RPMI8226 (cell line): ENCODE measurements around the gene SORL1.

Experiments
- DNase-seq: peaks from one replicate; pipeline ENCODE4 v3.0.0-alpha.2; 2015

Gene SORL1

GRCh38 chr11:121566279-121567168 is 114.4 kb downstream of the SORL1 start:
- DNase-seq, result no peak

DNA sequence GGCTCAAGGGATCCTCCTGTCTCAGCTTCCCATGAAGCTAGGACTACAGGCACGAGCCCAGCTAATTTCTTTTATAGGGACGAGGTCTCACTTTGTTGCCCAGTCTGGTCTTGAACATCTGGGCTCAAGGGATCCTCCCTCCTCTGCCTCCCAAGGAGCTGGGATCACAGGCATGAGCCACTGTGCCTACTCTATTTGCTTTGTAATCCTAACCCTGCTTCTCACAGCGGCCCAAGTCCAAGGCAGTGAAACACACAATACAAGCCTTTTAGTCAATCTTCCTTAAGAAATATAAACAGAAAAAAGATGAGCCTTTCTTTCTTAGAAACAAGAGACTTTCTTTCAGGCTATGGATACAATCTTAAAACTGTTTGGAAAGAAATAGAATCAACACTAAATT is 115.9 kb downstream of the SORL1 start:
- no peak for DNase-seq

GRCh38 chr11:121569332-121570299 is 117.5 kb downstream of the SORL1 start:
- peak; percentile 7 for DNase-seq

GRCh38 chr11:121570453-121570852 is 118.3 kb downstream of the SORL1 start:
- DNase-seq, result no peak

DNA sequence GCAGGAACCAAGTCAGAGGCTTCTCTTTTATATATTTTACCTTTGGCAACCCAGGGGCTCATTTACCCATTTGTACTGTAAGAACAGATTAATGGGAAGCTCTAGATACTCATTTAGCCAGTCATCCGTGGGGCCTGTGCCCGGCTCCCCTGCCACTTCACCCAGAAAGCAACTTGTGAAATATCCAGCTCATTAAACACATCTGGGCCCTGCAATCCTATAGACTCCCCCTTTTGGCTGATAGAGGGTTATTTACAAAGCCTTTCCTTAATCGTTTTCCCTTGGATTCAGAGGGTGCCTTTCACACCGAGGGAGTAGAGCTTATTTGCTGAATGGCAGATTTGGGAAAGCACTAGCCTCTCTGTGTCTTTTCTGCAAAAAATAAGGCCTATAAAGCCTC is 119.4 kb downstream of the SORL1 start:
- no peak for DNase-seq

- no peak for DNase-seq
Observed at GRCh38 chr11:121572571-121573059, 120.5 kb downstream of the SORL1 start.

- no peak for DNase-seq
Observed at GRCh38 chr11:121574801-121575200, 122.7 kb downstream of the SORL1 start.

- DNase-seq, result no peak
Observed at GRCh38 chr11:121575250-121575962, 123.3 kb downstream of the SORL1 start.

DNA sequence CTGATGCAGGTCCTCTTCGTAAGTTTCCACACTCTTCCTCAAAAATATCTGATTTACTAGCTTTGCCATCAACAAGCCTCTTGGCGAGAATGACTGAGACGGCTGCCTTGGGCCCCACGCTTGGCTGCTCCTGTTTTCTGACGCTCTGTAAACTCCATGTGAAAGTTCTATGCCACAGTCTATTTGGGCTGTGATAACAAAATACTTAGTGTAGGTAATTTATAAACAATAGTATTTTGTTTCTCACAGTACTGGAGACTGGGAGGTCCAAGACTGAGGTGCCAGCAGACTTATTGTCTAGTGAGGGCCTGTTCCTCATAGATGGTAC is 123.8 kb downstream of the SORL1 start:
- no peak for DNase-seq

DNA sequence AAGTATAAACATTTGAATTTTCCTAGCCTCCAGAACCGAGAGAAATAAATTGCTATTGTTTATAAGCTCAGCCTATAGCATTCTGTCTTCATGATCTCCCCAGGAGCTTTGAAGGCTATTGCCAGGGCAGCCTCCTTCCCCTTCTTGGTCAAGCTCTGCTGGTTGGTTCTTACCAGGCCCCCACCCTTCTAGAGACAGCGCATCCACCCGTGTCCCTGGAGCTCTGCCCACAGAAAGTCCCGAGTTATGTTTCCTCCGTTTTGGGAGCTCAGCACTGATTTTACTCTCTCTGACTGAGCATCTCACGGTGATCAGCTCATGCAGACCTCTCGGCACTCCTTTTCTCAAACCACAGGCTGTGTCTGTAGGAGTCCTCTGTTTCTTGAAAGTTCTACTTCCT is 124.4 kb downstream of the SORL1 start:
- DNase-seq, result no peak

DNA sequence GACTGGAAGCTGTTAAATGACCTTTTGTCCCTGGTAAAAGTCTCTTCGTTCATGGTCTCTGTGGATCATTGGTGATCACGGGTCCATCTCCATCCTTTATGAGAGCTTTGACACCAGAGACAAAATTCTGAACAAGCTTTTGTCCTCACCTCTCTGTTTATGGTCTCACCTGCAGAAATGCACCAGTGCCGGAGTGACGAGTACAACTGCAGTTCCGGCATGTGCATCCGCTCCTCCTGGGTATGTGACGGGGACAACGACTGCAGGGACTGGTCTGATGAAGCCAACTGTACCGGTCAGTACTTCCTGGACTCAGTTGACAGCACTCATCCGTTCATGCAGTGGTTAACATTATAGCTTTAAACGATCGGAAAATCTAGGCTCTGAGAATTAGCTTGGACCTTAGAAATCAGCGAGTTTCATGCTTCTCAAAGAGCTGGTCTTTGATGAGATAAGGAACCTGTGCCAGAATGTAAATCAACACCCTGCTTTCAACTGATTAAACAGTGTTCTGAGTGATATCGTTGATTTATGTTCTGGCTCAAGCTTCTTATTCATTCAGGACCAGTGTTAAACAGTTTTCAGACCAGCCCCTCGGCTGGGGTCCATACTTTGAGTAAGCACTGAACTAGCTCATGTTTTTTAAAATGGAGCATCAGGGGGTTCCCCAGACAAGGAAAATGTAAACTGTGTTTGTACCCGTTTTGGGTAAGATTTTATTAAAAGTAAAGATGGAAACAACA is 125.2 kb downstream of the SORL1 start:
- no peak for DNase-seq

DNA sequence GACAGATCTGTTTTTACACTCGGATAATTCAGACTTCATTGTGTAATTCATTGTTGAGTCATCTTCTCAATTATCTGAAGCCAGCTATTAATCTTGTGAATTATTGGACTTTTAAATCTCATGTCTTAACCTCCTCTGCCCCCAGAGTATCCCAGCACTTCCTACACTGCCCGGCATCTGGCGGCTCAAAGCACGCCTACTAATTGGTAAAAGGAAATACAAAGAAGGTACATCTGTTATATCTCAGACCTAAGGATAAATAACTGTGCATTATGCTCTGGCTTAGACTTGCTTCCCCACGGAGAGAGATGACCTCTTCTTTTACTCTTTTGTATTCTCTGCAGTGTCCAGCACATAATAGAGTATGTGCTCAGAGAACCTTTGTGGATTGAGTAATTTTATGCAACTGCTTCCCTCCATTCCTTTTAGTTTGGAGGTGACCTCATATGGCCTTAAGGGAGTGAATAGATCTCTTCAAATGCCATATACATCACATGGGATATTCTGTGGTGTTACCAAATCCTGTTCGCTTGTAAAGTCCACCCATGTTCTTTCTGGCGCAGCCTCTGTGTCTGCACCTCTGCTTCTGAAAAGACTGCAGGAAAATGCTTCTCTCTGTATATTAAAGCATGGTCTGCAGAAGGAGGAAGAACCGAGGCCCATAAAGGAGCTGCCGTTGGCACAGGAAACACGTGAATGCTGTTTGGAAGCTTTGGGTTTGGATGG is 126.3 kb downstream of the SORL1 start:
- no peak for DNase-seq

DNA sequence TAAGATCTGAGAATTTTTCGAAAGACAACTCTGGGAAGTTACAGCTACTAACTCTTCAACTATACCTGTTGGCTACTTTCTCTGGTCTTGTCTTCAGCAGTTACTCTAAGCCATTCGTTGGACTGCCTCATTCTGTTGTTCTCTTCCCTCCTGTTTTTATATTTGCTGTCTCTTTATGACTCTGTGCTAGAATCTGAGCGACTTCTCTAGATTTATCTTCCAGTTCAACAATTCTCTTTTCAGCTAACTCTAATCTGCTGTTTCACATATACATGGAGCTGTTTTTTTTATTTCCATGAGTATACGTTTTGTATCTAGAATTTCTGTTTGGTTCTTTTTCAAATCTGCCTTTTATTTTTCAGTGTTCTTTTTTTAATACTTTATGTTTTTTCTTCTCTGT is 128.0 kb downstream of the SORL1 start:
- no peak for DNase-seq

DNA sequence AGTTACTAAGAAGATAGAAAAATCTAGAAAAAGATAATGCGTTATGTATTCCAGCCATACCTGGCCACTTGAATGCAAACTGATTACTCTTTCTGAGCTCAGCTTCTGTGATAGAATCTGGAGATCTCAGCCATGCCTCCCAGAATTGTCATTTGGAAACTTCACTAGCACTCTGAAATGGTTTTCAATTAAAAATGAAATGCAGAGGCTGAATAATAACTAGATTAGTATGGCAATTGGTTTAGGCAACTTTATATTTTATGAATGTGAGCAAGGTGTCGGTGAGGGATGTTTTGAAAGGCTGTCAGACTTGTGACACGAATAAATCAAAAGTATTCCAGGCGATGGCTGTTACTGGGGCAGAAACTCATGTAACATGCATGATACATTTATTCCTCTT is 129.5 kb downstream of the SORL1 start:
- DNase-seq, result no peak

DNA sequence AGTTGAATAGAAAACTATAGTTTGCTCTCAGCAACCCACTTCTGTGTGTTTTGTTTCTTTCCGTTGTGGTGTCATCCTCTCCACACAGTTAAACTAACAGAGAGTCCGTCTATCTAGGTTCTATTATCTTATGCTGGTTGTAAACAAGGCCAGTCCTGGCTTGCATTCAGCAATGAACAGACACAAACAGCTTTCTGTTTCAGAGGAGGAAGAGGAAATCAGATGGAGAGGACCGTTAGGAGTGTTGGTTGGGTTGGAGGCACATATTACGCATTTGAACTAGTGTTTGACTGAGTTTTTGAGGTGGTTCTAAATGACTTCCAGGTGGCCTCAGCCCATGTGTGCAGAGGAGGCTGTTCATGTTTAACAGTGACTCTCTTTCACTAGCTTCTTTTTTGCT is 130.2 kb downstream of the SORL1 start:
- DNase-seq, result no peak

- no peak for DNase-seq
Observed at GRCh38 chr11:121583825-121584224, 131.7 kb downstream of the SORL1 start.

DNA sequence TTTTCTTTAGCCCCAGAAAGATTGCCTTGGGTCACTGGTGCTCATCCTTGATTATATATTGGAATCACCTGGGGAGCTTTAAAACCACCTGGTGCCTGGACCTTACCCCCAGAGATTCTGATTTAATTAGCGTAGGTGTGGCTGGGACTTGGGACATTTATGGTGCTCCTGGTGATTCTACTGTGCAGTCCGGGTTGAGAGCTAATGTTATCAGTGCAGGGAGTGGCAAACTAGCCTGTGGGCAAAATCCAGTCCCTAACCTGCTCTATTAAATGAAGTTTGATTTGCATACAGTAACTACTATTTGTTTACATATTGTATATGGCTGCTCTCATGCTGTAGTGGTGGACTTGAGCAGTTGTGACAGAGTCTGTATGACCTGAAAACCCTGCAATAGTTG is 134.6 kb downstream of the SORL1 start:
- DNase-seq, result no peak

GRCh38 chr11:121587182-121587581 is 135.1 kb downstream of the SORL1 start:
- no peak for DNase-seq

DNA sequence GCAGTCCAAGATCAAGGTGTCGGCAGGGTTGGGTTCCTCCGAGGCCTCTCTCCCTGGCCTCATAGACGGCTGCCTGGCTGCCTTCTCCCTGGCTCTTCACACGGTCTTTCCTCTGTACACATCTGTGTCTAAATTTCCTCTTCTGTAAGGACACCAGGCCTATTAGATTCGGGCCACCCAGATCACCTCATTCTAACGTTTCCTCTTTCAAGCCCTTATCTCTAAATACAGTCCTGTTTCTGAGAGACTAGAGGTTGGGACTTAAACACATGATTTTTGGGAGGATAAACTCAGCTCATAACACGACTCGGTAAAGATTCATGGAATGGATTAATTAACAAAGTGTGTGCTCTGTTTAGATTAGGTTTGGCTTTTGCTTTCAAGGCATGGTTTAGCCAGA is 136.6 kb downstream of the SORL1 start:
- DNase-seq, result no peak

- no peak for DNase-seq
Observed at GRCh38 chr11:121589946-121590537, 137.9 kb downstream of the SORL1 start.

GRCh38 chr11:121590772-121591404 is 138.8 kb downstream of the SORL1 start:
- DNase-seq, result no peak
